Gastrocnemius medialis (tissue), 4 donors: ENCODE data around the gene SNX6.

ENCODE experiments used
- POLR2A ChIP-seq, 2 donors: fragments of 450-650 bp; IDR thresholded peaks; one replicate each; pipeline ENCODE4 v1.6.1; 2017; ENCODE audit warnings: antibody characterized with exemption in 2 of 2, mild to moderate bottlenecking in 2 of 2, moderate library complexity in 2 of 2
- TF ChIP-seq, protein P1 (sequence below), 5 experiments: fragments of 450-650 bp in 3 of 5; fragments of 200-600 bp in 2 of 5; sonication (generic) in 2 of 5; IDR thresholded peaks in 4 of 5; conservative IDR thresholded peaks in 1 of 5; 1 replicate in 4 of 5; 2 replicates in 1 of 5; pipeline ENCODE4 v1.5.1; 2016 to 2019; ENCODE audit warnings: antibody characterized with exemption in 5 of 5, mild to moderate bottlenecking in 3 of 5, moderate library complexity in 3 of 5

DNA sequence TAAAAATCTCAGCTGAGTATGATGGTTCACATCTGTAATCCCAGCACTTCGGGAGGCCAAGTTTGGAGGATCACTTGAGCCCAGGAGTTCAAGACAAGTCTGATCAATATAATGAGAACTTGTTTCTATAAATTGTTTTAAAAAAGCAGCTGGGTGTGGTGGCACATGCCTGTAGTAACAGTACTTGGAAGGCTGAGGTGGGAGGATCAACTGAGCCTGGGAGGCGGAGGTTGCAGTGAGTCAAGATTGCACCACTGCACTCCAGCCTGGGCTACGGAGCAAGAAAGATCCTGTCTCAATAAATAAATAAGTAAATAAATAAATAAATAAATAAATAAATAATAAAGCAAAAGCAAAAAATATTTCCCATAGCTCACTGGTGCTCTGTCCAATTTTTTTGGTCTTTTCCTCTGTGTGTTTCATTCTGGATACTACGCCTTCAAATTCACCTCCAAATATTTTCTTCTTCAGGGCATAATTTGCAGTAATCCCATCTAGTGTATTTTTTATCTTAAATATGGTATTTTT lies 32.7 kb upstream of the SNX6 start:
- TF ChIP-seq, protein P1, sequence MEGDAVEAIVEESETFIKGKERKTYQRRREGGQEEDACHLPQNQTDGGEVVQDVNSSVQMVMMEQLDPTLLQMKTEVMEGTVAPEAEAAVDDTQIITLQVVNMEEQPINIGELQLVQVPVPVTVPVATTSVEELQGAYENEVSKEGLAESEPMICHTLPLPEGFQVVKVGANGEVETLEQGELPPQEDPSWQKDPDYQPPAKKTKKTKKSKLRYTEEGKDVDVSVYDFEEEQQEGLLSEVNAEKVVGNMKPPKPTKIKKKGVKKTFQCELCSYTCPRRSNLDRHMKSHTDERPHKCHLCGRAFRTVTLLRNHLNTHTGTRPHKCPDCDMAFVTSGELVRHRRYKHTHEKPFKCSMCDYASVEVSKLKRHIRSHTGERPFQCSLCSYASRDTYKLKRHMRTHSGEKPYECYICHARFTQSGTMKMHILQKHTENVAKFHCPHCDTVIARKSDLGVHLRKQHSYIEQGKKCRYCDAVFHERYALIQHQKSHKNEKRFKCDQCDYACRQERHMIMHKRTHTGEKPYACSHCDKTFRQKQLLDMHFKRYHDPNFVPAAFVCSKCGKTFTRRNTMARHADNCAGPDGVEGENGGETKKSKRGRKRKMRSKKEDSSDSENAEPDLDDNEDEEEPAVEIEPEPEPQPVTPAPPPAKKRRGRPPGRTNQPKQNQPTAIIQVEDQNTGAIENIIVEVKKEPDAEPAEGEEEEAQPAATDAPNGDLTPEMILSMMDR (IDR thresholded peaks at IDR 0.05 in 4 of 5, conservative IDR thresholded peaks at IDR 0.05 in 1 of 5), result no peak
- no peak for TF ChIP-seq POLR2A (IDR thresholded peaks at IDR 0.05)
